HG03432 (cell line): ENCODE data around the gene ZSCAN1.

Experiments
- ATAC-seq: cut with Tn5 transposase; IDR thresholded peaks from one replicate; pipeline ENCODE4 v1.9.1; 2021; ENCODE audit warnings: mild to moderate bottlenecking, moderate library complexity; ENCODE audit not compliant: unreplicated experiment

The ZSCAN1 gene

DNA sequence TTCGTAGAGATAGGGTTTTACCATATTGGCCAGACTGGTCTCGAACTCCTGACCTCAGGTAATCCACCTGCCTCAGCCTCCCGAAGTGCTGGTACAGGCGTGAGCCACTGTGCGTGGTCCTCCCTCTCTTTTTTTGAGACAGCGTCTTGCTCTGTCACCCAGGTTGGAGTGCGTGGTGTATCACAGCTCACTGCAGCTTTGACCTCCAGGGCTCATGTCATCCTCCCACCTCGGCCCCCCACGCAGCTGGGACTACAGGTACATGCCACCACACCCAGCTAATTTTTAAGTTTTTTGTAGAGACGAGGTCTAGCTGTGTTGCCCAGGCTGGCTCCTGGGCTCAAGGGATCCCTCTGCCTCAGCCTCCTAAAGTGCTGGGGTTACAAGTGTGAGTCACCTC, 46.0 kb downstream of the ZSCAN1 start:
- no peak for ATAC-seq

GRCh38 chr19:58083021-58083420, 49.2 kb downstream of the ZSCAN1 start:
- no peak for ATAC-seq

- ATAC-seq: no peak
Measured at GRCh38 chr19:58084596-58085347, 50.9 kb downstream of the ZSCAN1 start.

GRCh38 chr19:58085348-58085875, 51.6 kb downstream of the ZSCAN1 start:
- ATAC-seq: no peak

DNA sequence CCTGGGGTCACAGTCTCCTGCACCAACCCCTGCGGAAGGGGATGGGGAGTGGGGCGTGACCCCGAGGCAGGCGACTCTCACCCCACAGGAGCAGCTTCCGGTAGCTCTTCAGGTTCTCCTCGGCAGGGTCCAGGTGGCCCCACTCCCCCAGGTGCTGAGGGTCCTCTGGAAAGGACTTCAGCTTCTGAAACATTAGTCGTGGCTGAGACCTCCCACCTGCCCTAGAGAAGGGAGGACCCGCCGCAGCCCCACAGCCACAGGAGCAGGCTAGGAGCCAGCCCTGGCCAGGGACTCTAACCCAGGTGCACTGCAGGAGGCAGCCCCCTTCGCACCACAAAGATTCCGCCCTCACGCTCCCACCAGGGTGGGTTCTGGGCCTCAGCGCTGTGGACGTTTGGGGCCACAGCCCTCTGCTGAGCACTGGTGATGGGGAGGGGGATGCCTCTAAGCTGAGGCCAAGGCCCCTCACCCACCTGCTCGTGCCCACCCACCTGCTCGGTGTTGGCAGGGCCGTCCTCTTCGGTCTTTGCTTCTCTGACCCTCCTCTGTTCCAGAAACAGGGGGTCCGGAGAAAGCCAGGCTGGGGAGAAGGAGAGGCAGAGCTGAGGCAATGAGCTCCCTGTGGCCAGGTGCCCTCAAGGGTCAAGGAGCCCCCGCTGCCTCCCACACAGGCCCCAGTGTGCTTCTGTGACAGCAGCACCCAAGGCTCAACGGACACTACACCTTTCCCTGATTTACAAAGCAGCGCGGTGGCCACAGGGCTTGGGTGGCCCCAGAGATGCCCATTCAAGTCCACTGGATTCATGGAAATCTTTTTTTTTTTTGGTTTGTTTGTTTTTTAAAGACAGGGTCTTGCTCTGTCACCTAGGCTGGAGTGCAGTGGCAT, 53.2 kb downstream of the ZSCAN1 start:
- no peak for ATAC-seq

GRCh38 chr19:58088521-58089052, 54.8 kb downstream of the ZSCAN1 start:
- ATAC-seq: no peak

DNA sequence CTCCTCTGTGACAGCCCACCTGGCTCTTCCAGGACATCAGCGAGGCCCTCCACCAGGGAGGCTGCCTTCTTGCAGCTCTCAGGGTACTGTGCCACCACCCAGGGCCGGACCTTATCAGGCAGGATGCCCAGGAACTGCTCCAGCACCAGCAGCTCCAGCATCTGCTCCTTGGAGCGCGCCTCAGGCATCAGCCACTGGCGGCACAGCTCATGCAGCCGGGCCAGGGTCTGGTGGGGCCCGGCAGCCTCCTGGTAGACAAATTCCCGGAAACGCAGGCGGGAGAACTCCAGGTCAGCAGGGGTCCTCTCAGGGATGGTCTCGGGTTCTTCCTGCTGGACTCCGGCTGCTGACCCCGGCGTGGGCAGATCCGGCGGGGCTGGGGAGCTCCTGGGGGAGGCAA, 56.0 kb downstream of the ZSCAN1 start:
- ATAC-seq: no peak

- ATAC-seq: no peak
Measured at GRCh38 chr19:58091251-58091995, 57.6 kb downstream of the ZSCAN1 start.

- ATAC-seq: no peak
Measured at GRCh38 chr19:58093071-58093470, 59.2 kb downstream of the ZSCAN1 start.

DNA sequence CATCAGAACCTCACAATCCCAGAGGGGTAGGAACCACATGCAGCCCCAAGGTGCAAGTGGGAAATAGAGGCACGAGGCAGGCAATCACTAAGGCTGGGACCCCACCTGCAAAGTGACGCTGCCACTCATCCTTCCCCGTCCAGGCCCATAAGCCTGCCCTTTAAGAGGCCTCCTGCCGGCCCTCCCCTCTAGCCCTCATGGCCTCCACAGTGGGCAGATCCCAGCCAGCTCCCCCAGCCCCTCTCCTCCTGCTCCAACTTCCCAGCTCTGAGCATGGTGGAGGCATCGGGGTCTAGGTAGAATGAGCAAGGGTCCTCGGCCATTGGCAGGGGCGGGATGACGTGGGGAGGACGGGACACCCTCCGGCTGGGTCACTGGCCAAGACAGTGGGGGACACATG, 61.5 kb downstream of the ZSCAN1 start:
- no peak for ATAC-seq

DNA sequence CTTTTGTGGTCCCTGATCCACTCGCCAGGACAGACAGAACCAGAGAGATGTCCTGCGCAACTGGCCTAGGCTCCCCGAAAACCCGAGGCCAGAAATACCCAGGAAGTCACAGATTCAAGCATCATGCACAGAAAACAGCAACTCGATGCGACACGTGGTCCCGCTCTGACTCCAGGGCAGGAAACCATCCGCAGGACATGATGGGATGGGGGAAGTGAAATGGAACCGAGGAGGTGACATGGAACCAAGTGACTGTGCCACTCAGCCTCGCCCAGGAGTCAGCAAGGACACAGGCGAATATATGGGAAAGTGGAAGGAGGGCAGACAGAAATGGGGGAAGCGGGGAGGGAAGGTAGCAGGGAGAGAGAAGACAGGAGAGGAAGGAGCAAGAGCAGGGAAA, 63.1 kb downstream of the ZSCAN1 start:
- ATAC-seq: no peak

DNA sequence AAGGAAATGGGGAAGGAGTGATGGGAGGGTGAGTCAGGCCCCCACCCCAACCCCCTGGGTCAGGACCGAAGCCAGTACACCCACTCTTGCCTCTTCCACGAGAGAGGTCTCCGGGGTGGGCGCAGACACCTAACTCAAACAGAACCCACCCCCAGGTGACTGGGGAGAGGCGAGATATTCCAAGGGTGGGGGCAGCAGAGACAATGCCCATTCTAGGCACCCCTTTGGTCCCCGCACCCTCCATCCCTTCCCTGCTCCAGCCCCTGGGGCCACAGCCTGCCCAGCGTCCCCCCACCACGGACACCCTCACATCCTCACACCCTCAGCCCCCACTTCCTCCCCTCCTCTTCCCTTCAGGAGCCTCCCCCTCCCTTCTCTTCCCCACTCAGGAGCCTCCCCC, 63.5 kb downstream of the ZSCAN1 start:
- no peak for ATAC-seq

GRCh38 chr19:58097781-58098681, 64.2 kb downstream of the ZSCAN1 start, which contains the start of gene ZSCAN18:
Gene ZSCAN18 (minus strand): TSS chr19:58098231. CDS start chr19:58090267, 7,964 bp downstream.
- peak; percentile 89 for ATAC-seq

DNA sequence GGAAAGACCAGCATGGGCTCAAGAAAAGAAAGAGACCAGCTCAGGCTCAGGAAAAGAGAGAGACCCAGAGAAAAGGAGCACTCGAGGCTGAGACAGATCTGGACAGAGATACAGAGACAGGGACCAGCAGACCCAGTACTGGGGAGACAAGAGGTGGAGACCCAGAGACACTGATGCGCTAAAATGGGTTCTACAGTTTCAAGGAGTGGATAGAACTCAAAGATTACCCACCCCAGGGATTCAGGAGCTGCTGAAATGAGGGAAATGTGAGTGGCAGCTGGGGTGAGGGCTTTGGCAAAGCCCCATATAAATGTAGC, 64.8 kb downstream of the ZSCAN1 start:
- no peak for ATAC-seq
